ENCODE measurements around the gene HS3ST1.

HS3ST1 gene

DNA sequence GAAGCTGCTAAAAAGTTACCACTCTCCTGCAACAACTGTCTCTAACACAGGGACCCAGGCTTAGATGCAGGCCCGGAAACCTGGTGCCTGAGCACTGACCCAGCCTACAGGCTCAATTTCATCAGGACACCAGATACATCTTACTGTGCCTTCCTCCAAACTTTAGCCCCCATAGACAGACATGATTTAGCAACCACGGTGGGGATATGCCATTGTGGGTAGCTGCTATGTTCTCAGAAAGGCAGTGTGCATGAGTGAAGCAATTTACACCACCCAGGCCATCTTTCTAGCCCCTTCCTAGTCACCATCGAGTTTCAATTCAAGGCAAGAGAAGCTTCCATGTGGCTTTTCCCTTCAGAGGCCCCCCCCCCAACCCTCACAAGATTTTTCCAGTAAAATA is 2.7 kb downstream of the HS3ST1 start:
- no peak for TF ChIP-seq CTCF (conservative IDR thresholded peaks at IDR 0.05)

DNA sequence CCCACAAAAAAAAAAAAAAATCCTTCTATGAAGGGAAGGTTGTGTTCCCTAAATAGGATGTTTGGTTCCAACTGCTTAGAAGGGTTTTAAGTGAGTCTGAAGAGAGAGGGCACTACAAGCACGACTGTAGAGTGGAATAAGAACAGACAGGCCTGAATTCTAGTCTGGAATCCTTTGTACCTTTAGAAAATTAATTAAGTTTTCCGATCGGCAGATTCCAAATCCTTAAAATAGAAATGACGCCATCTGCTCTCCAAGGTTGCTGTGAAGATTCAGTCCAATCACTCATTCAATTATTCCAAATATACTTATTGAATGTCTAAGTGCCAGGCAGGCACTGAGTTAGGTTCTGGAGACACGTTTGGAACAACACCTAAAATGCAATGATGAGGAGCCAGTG is 3.8 kb downstream of the HS3ST1 start:
- no peak for TF ChIP-seq CTCF (conservative IDR thresholded peaks at IDR 0.05)
- no peak overlapping the region for H3K27ac ChIP-seq

More for the DNA sequence above, 2.7 kb downstream of the HS3ST1 start:
- H3K27ac ChIP-seq, result no peak overlapping the region

- H3K27ac ChIP-seq, result no peak overlapping the region
- peak; percentile 32 for TF ChIP-seq CTCF (conservative IDR thresholded peaks at IDR 0.05)
Measured at GRCh38 chr4:11424000-11424399, 4.7 kb downstream of the HS3ST1 start.

GRCh38 chr4:11423465-11423864 is 5.2 kb downstream of the HS3ST1 start:
- TF ChIP-seq CTCF (conservative IDR thresholded peaks at IDR 0.05), result no peak
- no peak overlapping the region for H3K27ac ChIP-seq

DNA sequence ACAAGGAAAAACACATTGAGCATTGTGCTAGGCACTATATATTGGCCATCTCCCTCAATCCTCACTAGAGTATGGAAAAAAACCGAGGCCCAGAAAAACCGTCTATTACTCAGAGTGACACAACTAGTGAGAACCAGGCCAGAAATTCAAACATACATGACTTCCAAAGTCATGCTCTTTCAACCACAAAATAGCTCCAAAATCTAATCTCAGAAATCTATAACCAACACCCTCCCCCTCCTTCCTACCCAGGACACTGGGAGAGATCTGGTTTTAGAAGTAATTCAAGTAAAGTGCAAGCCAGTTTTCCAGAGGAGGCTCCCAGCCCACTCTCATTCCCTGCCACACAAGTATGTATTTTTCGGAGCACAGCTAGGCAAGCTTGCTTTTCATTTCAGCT is 7.6 kb downstream of the HS3ST1 start:
- TF ChIP-seq CTCF (conservative IDR thresholded peaks at IDR 0.05), result no peak
- H3K27ac ChIP-seq, result no peak overlapping the region

DNA sequence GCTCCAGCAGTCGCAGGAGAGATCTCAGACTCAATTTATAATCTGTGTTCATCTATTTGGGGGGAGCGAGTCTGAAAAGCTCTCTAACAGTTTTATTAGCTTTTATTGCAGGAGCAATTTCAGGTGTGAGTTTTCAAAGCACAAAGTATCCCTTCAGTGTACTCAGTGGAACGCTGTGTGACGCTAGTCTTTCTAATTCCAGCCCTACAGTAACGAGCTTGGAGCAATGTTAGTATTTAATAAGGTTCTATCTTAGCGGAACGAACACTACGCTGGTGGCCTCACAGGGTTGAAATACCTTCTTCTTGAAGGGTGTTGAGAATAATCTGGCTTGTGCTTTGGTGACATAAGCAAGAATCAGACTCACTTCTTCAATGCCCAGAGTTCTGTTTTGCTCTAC is 8.4 kb downstream of the HS3ST1 start:
- no peak overlapping the region for H3K27ac ChIP-seq
- TF ChIP-seq CTCF (conservative IDR thresholded peaks at IDR 0.05), result no peak

- peak; percentile 11; the same call in 1 of the 2 replicates for TF ChIP-seq CTCF (conservative IDR thresholded peaks at IDR 0.05)
- H3K27ac ChIP-seq, result no peak overlapping the region
Measured at GRCh38 chr4:11418610-11419009, 10.1 kb downstream of the HS3ST1 start.

GRCh38 chr4:11416767-11417113 is 12.0 kb downstream of the HS3ST1 start:
- no peak for TF ChIP-seq CTCF (conservative IDR thresholded peaks at IDR 0.05)
- no peak overlapping the region for H3K27ac ChIP-seq
